GM19043 (cell line): ENCODE measurements around the gene PPP2R3B.
A peak's percentile ranks its signal among the peaks of the same experiment; 100 is the strongest.
"Not testable (repeated sequence)": the region's sequence is repeated elsewhere in the genome, so short reads cannot be mapped to it uniquely, and the experiment has no call there.

Experiments
- ATAC-seq: cut with Tn5 transposase; IDR thresholded peaks from one replicate; pipeline ENCODE4 v1.9.1; 2021; ENCODE audit warnings: low read depth; ENCODE audit not compliant: unreplicated experiment

PPP2R3B gene

DNA sequence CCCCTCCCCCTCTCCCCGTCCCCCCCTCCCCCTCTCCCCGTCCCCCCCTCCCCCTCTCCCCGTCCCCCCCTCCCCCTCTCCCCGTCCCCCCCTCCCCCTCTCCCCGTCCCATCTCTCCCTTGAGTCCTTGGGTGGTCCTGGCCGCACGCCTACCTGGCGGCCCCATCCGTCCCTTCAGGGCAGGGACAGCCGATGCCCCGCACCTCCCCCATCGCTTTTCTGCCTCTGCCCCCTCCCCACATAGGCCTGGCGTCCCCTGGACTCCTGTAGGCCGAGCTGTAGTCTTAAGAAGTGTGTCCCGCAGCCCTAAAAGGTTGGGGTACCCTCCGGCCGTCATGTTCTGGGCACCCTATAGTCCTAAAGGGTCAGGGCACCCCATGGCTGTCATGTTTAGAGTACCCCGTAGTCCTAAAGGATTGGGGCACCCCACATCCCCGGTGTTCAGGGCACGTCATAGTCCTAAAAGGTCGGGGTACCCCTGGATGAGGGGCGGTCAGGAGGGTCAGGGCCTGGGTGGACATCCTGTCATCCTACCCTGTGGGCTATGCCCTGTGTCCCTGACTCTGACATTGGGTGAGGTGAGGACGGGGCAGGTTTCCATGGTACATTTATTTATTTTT lies 57.3 kb downstream of the PPP2R3B start:
- ATAC-seq = no peak

DNA sequence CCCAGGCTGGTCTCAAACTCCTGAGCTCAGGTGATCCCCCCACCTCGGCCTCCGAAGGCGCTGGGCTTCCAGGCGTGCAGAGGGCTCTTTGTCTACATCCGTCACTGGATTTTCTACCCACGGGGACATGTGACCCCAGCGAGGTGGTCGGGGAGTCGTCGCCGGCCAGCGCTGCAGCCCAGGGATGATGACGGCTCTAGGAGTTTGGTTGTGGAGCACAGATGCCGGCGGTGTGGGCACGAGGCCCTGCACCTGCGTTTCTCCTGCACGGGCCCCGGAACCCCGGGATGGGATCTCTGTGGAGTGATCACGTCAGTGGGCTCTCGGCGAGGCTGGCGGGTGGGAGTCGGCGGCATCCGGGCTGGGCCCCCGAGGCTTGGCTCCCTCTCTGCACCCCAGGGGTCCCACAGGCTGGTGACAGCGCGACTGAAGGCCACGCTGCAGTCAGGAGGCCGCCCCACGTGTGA lies 59.0 kb downstream of the PPP2R3B start:
- no peak for ATAC-seq

- ATAC-seq = not testable (repeated sequence)
These were observed 62.0 kb downstream of the PPP2R3B start for GRCh38 chrX:324664-325063.

DNA sequence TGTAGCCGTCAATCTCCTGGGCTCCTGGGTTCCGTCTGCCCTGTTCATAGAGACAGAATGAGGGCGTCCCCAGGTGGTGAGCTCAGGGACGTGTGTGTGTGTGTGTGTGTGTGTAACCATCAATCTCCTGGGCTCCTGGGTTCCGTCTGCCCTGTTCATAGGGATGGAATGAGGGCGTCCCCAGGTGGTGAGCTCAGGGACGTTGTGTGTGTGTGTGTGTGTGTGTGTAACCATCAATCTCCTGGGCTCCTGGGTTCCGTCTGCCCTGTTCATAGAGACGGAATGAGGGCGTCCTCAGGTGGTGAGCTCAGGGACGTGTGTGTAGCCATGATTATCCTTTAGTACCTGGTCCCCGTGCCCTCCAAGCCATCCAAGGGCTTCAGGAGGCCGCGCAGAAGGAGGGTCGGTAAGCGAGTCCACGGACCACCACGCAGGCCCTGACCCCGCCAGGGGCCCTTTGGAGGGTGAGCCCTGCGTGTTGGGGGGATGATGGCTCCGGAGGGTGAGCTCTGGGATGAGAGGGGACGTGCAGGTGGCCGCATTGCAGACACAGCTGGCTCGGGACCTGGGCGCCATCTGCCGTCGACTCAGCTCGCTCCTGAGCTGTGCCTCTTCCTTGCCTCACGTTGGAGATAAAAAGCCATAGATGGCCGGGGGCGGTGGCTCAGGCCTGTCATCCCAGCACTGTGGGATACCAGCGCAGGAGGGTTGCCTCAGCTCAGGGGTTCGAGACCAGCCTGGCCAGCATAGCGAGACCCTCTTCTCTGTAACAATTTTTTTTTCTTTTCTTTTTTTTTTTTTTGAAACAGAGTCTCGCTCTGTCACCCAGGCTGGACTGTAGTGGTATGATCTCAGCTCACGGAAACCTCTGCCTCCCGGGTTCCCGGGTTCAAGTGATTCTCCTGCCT lies 62.7 kb downstream of the PPP2R3B start:
- no peak for ATAC-seq

- ATAC-seq = no peak
These were observed 66.5 kb downstream of the PPP2R3B start for GRCh38 chrX:320126-320783.

DNA sequence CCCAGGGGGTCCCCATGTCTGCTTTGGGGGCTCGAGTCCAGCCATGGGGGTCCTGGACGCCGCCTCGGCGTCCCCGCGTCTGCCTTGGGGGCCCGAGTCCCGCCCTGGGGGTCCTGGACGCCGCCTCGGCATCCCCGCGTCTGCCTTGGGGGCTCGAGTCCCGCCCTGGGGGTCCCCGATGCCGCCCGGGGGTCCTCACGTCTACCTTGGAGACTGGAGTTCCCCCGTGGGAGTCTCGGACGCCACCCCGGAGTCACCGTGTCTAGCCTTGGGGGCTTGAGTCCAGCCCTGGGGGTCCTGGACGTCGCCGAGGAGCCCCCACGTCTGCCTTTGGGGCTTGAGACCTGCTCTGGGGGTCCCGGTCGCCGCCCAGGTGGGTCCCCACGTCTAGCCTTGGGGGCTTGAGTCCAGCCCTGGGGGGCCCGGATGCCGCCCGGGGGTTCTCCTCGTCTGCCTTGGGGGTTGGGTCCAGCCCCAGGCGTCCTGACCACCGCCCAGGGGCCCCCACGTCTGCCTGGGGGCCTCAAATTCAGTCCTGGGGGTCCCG lies 67.1 kb downstream of the PPP2R3B start:
- ATAC-seq = no peak

DNA sequence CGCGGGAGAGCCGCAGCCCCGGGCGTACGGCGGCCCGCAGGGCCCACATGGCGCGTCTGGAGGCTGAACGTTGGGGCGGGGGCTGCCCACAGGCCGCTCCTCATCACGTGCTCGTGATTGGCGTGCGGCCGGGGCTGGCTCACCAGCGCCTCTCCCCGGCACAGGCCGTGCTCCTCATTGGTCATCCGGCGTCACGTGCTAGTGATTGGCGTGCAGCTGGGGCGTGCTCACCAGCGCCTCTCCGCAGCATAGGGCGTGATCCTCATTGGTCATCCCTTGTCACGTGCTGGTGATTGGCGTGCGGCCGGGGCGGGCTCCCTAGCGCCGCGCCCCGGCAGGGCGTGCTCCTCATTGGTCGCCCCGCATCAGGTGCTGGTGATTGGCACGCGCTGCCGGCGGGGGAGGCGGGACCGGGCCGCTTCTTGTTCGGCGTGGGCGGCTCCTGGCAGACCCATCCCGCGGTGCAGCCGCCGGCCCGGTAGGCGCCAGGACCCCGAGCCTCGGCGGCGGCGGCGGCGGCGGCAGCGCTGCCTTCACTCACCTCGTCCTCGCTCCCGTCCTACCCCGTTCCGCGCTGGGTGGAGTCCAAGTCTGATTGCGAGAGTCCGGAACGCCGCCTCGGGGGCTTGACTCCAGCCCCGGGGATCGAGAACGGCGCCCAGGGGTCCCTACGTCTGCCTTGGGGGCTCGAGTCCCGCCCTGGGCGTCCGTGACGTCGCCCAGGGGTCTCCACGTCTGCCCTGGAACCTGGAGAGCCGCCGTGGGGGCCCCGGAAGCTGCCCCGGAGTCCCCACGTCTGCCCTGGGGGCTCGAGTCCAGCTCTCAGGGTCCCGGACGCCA lies 67.7 kb downstream of the PPP2R3B start, which contains the start of gene GTPBP6:
Gene GTPBP6 (minus strand): TSS at position 58 of the 840 bp plus-strand sequence. CDS start 9 bp downstream, at position 49.
- ATAC-seq = peak; percentile 73

- ATAC-seq = peak; percentile 61
These were observed 68.5 kb downstream of the PPP2R3B start for GRCh38 chrX:318068-318738.

DNA sequence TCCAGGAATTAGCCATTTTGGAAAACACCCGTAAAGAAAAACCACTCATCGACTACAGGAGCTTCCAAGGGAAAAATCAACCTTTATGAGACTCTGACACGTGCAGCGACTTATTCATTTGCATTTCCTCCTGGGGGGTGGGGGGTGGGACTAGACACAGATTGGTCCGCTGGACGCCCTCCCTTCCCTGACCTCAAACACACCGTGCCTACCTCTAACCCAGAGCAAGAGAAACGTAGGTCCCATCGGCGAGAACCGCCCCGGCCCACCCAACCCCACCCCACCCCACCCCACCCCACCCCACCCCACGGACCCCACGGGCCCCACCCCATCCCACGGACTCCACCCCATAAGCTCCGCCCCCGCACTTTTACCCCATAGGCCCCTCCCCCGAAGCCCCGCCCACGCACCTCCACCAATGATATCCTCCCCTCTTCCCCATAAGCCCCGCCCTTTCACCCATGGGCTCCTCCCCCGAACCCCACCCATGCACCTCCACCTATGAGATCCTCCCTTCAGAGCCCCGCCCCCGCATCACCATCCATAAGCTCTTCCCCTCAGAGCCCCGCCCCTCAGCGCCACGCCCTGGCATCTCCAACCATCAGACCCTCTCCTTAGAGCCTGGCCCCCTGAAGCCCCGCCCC lies 69.2 kb downstream of the PPP2R3B start:
- no peak for ATAC-seq

DNA sequence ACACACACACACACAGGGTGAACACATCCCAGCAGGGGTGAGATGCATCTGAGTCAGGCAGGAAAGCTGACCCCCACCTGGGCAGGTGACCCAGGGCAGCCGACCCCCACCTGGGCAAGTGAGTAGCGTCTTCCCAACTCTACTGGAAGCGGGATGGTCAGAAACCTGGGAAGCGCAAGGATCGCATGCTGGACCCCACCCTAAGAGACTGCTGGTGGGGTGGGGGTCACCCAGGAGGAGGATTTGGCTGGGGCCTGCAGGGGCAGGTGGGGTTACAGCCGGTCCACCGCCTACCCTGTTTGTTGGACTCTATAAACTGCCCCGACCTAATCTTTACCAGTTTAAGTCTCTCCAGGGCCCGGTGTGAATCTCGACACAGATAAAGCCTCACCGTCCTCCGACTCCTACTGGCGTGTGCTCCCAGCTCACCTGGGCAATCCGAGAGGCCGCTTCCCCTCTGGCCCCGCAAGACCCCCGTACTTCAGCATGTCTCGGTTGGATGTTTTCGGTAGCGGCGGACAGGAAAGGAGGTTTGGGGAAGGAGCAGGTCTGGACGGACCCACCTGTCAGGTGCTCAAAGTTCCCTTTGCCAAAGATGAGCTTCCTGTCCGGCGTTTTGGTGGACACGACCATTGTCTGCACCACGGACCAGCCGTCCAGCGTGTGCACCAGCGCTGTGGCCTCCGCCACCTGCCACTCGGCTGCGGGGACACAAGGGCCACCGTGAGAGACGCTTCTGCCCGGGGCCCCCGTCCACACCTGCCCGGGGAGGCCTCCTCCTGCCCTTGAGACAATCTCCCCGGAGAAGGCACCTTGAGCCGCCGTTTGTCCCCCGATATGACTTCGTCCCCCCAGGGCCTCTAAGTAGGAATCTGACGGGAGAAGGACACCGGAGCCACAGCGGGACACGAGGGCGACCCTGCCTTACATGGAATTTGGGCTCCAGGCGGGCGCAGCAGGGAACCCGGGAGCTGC lies 70.1 kb downstream of the PPP2R3B start:
- no peak for ATAC-seq

DNA sequence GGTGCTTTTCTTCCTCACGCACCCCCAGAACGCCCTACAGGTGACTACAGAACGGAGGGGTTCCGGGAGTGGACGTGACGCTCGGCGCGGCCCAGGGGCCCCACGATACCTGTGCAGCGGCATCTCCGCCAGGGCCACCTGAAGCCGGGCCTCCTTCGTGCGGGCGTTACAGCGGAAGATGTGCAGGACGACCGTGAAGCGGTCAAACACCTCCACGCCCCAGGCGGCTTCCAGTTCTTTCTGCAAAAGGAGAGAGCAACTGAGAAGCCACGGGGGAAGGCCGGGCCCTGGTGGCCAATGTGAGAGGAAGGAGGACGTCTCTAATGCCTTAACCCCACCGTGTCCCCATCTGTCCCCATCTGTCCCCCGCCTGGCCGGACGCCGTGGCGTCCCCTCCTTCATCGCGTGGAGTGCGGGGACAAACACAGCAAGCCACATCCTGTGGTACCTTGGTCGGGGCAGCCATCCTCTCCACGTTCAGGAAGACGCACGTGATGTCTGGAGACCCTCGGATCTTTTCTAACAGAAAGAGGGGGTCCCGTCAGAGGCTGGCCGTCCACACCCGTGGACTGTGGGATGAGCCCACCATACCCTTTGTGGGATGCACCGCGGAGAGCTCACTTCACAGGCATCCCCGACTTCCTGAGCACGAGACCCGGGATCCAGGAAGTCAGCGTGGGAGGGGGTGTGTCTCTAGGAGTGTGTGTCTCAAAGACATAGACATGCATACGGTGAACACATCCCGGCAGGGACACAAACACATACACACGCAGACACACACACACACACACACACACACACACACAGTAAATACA lies 71.7 kb downstream of the PPP2R3B start:
- no peak for ATAC-seq

GRCh38 chrX:314049-314448 lies 72.7 kb downstream of the PPP2R3B start:
- no peak for ATAC-seq

- no peak for ATAC-seq
These were observed 73.2 kb downstream of the PPP2R3B start for GRCh38 chrX:313546-313945.

- ATAC-seq = no peak
These were observed 73.9 kb downstream of the PPP2R3B start for GRCh38 chrX:312621-313331.

DNA sequence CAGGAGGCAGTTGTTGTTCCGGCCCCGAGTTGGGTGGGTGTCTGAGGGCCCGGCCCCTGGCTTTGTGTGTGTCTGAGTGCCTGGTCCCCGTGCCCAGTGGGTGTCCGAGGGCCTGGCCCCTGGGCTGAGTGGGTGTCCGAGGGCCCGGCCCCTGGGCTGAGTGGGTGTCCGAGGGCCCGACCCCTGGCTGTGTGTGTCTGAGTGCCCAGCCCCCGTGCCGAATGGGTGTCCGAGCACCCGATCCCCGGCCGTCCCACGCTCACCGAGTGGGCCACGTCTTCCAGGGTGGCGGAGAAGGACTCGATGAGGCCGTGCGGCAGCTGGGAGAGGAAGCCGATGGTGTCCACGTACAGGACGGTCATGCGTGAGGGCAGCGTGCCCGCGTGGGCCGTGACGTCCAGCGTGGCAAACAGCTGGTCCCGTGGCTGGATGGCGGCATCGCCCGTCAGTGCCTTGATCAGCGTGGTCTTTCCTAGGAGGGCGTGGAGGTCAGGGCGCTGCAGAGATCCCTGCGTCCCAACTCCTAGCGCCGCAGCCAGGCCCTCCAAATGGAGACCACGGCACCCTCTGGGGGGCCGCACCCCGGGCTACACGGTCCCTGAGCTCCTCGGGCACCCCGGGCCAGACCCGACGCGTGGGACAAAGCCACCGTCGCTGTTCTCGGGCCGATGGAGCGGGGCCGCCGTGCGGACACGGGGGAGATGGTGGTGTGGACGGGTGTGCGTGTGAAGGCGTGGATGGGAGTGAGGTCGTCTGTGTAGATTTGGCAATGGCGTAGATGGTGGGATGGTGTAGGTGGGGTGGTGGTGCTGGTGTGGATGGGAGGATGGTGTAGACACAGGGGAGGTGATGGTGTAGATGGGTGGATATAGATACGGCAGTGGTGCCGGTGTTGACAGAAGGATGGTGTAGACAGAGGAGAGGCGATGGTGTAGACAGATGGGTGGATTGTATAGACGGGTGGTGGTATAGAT lies 75.3 kb downstream of the PPP2R3B start:
- ATAC-seq = no peak
